Activated naive CD4-positive, alpha-beta T cell treated with anti-CD3 and anti-CD28 coated beads, Interleukin-2, amount 50 U/mL, for 72 hours (primary cell): ENCODE measurements around the gene NATD1. TPM values are rescaled to one million over a fixed set of nuclear protein-coding genes. Genes with fewer than 3 reads are reported as not detected.

Source experiments
- ATAC-seq, 2 donors: fragments of 150-1000 bp; cut with Tn5 transposase; 2 replicates each; pipeline ENCODE4 v1.10.0; 2021; ENCODE audit warnings: mild to moderate bottlenecking in 2 of 2, moderate library complexity in 2 of 2
- DNase-seq, 2 donors: peaks; one replicate each; pipeline ENCODE4 v3.0.0; 2021 to 2022; ENCODE audit warnings: low spot score in 2 of 2
- H3K27ac Mint-ChIP-seq, 2 donors: one replicate each; pipeline ENCODE4 v1.8.0; 2022; ENCODE audit warnings: mild to moderate bottlenecking in 2 of 2, mixed read lengths in 2 of 2
- H3K36me3 Mint-ChIP-seq, 2 donors: one replicate each; pipeline ENCODE4 v1.8.0; 2022; ENCODE audit warnings: mixed read lengths in 2 of 2
- H3K9me3 Mint-ChIP-seq, 2 donors: one replicate each; pipeline ENCODE4 v1.8.0; 2022; ENCODE audit warnings: mixed read lengths in 2 of 2
- total RNA-seq, 2 donors: library from RNA; stranded (reverse); gene quantifications; one replicate each; pipeline ENCODE4 v1.2.3, GENCODE V29; 2022

NATD1 gene
- total RNA-seq, 2 donors from 2014 or later, result 2.6 to 2.9 TPM

- ATAC-seq, result no peak
- Mint-ChIP-seq H3K36me3 (peaks cover 27 to 35% of the 10 kb centered on the region in 2 donors), H3K9me3 (no peaks in the 10 kb centered on the region), H3K27ac (peak overlapping the region; percentile 72 to 90)
- DNase-seq, result no peak
Measured at GRCh38 chr17:21215935-21216334, 37.3 kb downstream of the NATD1 start.

GRCh38 chr17:21214777-21215541 lies 38.3 kb downstream of the NATD1 start:
- Mint-ChIP-seq H3K9me3 (no peaks in the 10 kb centered on the region), H3K27ac (peak overlapping the region; percentile 72 to 90), H3K36me3 (peaks cover 34 to 35% of the 10 kb centered on the region in 2 donors)
- ATAC-seq, result peak in 1 of 2 donors; percentile 1
- DNase-seq, result no peak

GRCh38 chr17:21214015-21214776 lies 39.0 kb downstream of the NATD1 start, which contains the start of gene TMEM11:
Gene TMEM11 (minus strand): TSS chr17:21214161. CDS start chr17:21214152, 9 bp downstream.
- H3K36me3 Mint-ChIP-seq, result peaks cover 34 to 35% of the 10 kb centered on the region in 2 donors
- H3K27ac Mint-ChIP-seq, result peak within 1 kb of the TSS; percentile 90 to 97
- DNase-seq (peak; percentile 95 to 96), ATAC-seq (peak; percentile 93 to 97)
- no peaks in the 10 kb centered on the region for H3K9me3 Mint-ChIP-seq

- Mint-ChIP-seq H3K36me3 (peaks cover 34 to 35% of the 10 kb centered on the region in 2 donors), H3K9me3 (no peaks in the 10 kb centered on the region), H3K27ac (peak overlapping the region; percentile 90 to 97)
- ATAC-seq (peak; percentile 21 to 25), DNase-seq (no peak)
Measured at GRCh38 chr17:21213638-21214014, 39.6 kb downstream of the NATD1 start.

GRCh38 chr17:21212826-21213637 lies 40.2 kb downstream of the NATD1 start:
- Mint-ChIP-seq H3K27ac (peak overlapping the region; percentile 90 to 96), H3K9me3 (no peaks in the 10 kb centered on the region), H3K36me3 (peaks cover 34 to 35% of the 10 kb centered on the region in 2 donors)
- DNase-seq (no peak), ATAC-seq (no peak)

DNA sequence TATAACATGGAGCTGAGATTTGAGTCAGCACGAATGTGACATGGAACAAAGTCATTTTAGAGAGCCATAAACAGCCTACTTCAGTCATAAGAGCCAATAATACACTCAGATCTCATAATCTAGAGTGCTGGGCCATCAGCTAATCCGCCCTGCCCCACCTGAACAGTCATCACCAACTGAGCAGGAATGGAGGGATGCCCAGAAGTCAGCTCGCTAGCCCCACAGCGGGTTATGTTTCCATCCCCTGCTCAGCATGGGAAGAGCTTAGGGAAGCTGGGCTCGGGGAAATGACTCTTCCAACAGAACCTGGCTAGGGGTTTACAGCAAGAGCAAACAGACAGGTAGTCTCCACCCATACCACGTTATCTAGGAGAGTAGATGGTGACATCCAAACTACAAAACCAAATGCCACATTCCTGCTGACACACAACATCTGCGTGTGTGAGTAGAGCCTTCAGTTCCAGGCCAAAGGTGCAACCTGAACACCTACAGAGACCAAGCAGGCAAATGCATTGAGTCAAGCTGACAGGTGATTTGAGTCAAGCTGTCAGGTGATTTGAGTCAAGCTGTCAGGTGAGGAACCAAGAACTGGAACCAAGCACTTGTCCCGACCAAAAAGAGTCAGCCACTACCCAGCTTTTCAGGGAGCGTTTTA lies 41.3 kb downstream of the NATD1 start:
- Mint-ChIP-seq H3K9me3 (no peaks in the 10 kb centered on the region), H3K27ac (peak overlapping the region in 1 of 2 donors; percentile 90), H3K36me3 (peaks cover 24 to 35% of the 10 kb centered on the region in 2 donors)
- DNase-seq (no peak), ATAC-seq (no peak)

DNA sequence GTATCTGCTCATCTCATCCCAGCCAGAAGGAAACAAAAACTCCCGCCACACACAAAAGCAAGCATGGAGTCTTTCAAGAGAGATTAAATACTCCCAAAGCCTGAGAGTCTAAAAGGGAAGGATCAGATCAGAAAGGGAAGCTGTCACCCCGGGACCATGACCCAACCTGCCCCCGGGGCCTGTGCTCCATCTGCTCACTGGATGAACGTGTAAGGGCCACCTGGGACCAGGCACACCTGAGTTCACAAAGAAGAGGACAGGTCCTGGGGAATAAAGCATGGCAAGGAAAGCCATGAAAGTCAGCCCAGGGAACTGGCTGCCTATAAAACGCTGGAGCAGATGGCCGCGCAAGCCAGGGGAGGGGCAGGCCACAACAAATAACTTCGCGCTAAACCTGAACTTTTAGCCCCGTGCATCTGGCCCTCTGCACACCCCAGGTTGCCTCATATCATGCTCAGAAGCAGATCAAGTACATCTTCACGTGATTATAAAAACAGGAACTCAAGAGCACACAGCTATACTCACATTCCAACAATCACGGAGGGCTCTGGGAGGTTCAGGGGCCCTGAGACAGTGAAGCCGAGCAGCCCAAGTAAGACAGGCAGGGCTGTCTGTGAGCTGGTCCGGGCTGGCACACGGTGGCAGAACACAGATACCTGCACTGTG lies 42.7 kb downstream of the NATD1 start:
- no peak for DNase-seq
- Mint-ChIP-seq H3K9me3 (no peaks in the 10 kb centered on the region), H3K36me3 (peaks cover 21 to 28% of the 10 kb centered on the region in 2 donors), H3K27ac (peak overlapping the region in 1 of 2 donors; percentile 91)
- no peak for ATAC-seq

DNA sequence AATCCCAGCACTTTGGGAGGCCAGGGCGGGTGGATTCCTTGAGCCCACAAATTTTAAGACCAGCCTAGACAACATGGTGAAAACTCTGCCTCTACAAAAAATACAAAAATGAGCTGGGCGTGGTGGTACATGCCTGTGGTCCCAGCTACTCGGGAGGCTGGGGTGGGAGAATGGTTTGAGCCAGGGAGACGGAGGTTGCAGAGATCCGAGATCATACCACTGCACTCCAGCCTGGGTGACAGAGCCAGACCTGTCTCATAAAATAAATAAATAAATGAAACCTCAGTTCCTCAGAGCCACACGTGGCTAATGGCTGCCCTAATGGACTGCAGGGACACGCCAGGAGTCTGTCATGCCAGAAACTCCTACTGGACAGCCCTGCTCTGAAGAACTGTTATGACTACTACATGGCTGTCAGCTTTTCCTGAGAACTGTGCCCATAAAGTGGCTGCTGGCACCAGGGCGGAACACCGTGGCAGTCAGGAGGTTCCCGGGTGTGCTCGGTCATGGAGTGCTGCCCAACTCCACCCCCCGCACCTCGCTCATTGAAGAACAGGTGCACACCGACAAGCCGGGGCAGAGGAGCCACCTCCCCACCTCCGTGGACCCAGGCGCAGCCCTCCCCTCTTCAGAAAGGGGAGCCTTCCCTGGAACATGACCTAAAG lies 43.6 kb downstream of the NATD1 start:
- DNase-seq (no peak), ATAC-seq (no peak)
- Mint-ChIP-seq H3K9me3 (no peaks in the 10 kb centered on the region), H3K36me3 (peaks cover 19 to 21% of the 10 kb centered on the region in 2 donors), H3K27ac (peak overlapping the region in 1 of 2 donors; percentile 91)

DNA sequence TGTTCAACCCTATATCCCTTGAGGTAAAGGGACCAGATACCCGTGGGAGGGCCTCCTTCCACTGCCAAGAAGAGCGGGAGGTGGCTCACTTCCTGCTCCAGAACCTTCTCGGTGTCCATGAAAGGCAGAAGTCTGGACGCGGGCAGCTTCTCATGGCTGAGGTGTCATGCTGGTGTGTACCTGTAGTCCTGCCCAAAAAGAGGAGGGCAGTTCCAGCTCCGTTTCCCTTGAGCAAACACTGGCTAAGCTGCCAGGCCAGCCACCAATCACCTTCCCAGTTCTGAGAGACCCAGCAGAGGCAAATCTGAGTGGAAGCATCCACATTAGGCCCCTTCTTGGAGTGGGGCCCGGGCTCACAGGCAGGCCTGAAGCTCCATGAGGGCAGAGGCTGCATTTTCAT lies 44.9 kb downstream of the NATD1 start:
- no peaks in the 10 kb centered on the region for H3K9me3 Mint-ChIP-seq
- ATAC-seq (no peak), DNase-seq (no peak)
- H3K27ac Mint-ChIP-seq, result no peak overlapping the region
- H3K36me3 Mint-ChIP-seq, result peaks cover 9 to 19% of the 10 kb centered on the region in 2 donors

- Mint-ChIP-seq H3K27ac (peak overlapping the region in 1 of 2 donors; percentile 28), H3K36me3 (no peaks in the 10 kb centered on the region), H3K9me3 (no peaks in the 10 kb centered on the region)
- ATAC-seq (no peak), DNase-seq (no peak)
Measured at GRCh38 chr17:21204935-21205334, 48.3 kb downstream of the NATD1 start.

GRCh38 chr17:21202512-21202911 lies 50.7 kb downstream of the NATD1 start:
- Mint-ChIP-seq H3K27ac (no peak overlapping the region), H3K9me3 (no peaks in the 10 kb centered on the region), H3K36me3 (peaks cover 0 to 12% of the 10 kb centered on the region in 2 donors)
- DNase-seq (no peak), ATAC-seq (no peak)

DNA sequence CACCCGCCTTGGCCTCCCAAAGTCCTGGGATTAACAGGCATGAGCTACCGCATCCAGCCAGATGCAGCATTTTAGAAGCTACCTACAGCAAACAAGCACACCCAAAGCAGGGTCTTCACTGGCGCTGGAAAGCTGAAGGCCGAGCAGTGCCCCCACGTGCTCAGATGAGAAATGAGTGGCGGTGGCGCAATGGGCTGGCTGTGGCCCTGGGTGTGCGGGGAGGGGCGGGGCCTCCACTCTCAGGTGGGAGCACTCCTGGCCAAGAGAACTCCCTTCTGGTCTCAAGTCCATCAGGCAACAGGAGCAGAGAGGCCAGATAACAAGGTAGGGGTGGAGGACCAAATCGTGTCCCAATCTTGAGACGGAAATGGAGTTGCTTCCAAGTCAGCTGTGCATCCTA lies 51.3 kb downstream of the NATD1 start:
- H3K27ac Mint-ChIP-seq, result no peak overlapping the region
- peaks cover 0 to 19% of the 10 kb centered on the region in 2 donors for H3K36me3 Mint-ChIP-seq
- DNase-seq, result no peak

DNA sequence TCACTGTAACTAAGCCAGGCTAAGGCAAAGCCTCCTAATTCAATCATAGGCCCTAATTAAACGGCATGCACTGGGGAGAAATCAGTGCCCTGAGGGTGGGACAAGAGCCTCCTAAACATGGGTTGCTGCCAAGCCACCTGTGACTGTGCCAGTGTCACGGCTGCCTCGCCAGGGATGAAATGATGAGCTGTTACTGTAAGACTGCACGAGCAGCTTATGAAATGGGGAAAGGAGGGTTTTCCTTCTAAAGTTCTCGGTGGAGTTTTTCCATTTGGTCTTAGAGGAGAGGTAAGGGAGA lies 52.0 kb downstream of the NATD1 start:
- H3K36me3 Mint-ChIP-seq, result peaks cover 0 to 22% of the 10 kb centered on the region in 2 donors
- peak overlapping the region in 1 of 2 donors; percentile 79 for H3K27ac Mint-ChIP-seq
- no peak for ATAC-seq
- DNase-seq, result no peak
- no peaks in the 10 kb centered on the region for H3K9me3 Mint-ChIP-seq

More for the DNA sequence above, 51.3 kb downstream of the NATD1 start:
- no peak for ATAC-seq
- H3K9me3 Mint-ChIP-seq, result no peaks in the 10 kb centered on the region

- peak overlapping the region; percentile 23 to 73 for H3K27ac Mint-ChIP-seq
- H3K9me3 Mint-ChIP-seq, result no peaks in the 10 kb centered on the region
- peaks cover 0 to 22% of the 10 kb centered on the region in 2 donors for H3K36me3 Mint-ChIP-seq
- DNase-seq (no peak), ATAC-seq (no peak)
Measured at GRCh38 chr17:21200590-21201297, 52.5 kb downstream of the NATD1 start.

DNA sequence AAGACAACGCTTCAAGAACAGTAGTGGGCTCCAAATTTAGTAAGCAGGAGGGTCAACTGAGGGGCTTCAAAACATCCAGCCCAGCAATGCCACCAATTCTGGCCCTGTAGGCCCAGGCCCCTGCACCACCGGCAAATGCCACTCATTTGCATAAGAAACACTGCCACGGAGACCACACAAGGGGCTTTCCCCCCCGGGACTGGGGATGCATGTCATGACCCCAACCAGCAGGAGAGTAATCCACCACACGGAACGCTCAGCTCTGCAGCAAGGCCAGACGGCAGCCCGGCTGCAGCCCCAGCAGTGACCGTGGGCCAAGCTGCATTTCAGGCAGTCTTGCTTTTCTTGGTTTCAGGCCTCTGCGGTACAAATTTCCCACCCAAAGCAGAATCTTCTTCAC lies 53.4 kb downstream of the NATD1 start:
- H3K36me3 Mint-ChIP-seq, result peaks cover 0 to 22% of the 10 kb centered on the region in 2 donors
- DNase-seq, result no peak
- ATAC-seq, result no peak
- no peak overlapping the region for H3K27ac Mint-ChIP-seq
- no peaks in the 10 kb centered on the region for H3K9me3 Mint-ChIP-seq
